Left renal pelvis (tissue), 4 donors: ENCODE data around the gene MVB12A. TPM values are rescaled to one million over a fixed set of nuclear protein-coding genes. Genes with fewer than 3 reads are reported as not detected.

Experiments
- DNase-seq, 4 donors: peaks; one replicate each; pipeline ENCODE4 v3.0.0-alpha.2; 2013; ENCODE audit warnings: low read depth in 4 of 4, low spot score in 3 of 4
- polyA plus RNA-seq, 4 donors: library from polyadenylated mRNA; unstranded; fragments of 120-200 nt; gene quantifications; one replicate each; pipeline ENCODE4 v1.2.1, GENCODE V29; 2013; ENCODE audit not compliant: insufficient read length in 4 of 4

The MVB12A gene
- polyA plus RNA-seq, 4 donors: 45.3 to 88.9 (median 51.3) TPM

DNA sequence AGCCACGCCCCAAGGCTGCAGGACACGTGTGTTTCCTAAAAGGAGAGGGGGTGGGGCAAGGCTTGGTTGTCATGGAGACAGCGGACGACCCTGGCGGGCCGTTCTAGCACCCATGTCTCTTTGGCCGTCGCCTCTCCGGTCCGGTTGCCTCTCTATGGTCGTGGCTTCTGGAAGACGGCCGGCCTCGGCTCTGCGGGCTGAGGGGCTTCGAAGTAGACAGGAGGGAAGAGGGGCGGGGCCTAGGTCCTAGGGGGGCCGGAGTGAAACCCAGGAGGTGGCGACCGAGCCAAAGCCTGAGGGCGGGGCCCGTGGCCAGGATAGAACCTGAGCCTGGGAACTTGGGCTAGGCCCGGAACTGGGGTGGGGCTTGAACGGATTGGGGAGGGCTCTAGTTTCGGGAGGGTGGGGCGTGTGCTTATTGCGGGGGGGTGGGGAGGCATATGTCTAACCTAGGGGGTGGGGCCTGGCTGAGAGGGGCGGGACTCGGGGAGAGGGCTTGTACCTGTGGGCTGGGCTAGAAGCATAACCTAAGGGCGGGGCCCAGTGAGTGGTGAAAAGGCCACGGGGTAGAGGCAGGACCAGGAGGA lies 49.7 kb downstream of the MVB12A start:
- peak; percentile 76 to 96 (median 82) for DNase-seq

DNA sequence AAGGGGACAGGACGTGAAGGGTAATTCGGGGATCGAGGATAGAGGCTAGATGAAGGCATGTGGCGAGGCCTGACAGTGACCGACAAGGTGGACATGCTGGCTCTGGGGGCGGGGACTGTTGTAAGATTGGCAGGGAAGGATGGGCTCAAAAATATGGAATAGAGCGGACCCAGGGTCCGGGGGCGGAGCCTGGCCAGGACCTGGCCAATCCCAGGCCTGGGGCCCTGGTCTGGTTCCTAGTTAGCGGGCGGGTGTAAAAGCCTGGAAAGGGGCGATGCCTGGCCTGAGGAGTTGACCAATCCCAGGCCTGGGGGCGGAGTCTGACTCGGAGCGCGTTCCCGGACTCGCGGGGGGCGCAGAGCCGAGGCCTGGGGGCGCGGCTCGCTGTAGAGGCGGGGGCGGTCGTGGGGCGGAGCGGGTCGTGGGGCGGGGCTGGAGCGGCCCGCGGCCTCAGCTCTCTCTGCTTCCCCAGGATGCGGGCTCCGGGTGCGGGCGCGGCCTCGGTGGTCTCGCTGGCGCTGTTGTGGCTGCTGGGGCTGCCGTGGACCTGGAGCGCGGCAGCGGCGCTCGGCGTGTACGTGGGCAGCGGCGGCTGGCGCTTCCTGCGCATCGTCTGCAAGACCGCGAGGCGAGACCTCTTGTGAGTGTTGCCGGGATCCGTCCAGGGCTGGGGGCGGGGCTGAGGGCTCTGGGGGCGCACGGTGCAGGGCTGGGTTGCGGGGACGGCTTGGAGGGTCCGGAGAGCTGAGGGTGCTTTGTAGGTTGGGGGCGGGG lies 50.4 kb downstream of the MVB12A start, which contains the start of gene SLC27A1:
Gene SLC27A1 (plus strand): TSS at position 457 of the 774 bp plus-strand sequence. CDS start 17 bp downstream, at position 474.
- peak; percentile 96 to 98 (median 96) for DNase-seq

DNA sequence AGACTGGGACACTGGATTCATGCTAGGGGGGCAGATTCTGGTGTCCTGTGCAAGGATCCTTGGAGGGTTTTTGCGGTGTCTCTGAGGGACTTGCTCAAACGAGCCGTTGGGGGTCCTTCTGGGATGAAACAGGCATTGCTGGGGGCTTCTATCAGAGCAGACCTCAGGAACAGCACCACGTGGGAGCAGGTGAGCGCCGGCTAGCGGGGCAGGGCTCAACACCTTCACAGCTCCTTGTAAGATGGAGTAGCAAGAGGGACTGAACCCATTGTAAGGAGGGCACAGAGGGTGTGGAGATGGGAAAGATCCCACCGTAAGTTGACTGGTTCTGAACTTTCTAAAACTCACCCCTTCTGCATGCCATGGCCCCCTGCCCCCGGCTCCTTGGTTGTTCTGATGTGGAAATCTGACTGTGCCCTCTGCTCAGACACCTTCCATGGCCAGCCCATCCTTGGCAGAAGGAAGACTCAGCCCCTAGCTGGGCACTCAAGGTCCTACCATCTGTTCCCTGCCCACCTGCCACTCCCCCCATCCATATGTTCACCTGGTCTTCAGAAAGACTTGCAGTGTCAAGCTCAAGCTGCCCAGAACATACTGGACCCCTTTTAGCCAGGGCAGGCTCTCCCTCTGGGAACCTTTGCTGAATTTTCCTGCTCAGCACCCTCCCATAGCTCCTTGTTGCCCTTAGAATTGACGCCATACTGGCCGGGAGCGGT lies 51.7 kb downstream of the MVB12A start:
- no peak for DNase-seq

DNA sequence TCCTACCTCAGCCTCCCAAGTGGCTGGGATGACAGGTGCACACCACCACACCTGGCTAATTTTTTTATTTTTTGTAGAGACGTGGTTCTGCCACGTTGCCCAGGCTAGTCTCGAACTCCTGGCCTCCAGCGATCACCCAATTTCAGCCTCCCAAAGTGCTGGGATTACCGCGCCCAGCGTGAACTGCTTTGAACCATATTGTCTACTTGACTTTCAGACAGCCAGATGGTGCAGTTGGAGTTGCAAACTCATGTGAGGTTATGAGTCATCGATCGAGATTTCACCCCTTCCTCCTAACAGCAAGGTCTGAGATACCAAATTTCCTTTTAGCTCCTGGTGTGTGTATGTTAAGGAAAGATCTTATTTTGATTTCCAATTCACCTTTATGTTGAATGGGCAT lies 53.2 kb downstream of the MVB12A start:
- DNase-seq: no peak

Other genes starting within 250 kb of the MVB12A start
- 10 to 100 TPM; 23.3 to 34.8 (median 24.4) TPM for gene USE1, start 204.7 kb upstream of the MVB12A start, polyA plus RNA-seq
- gene OCEL1, start 193.8 kb upstream of the MVB12A start, polyA plus RNA-seq: 10 to 100 TPM; 13.2 to 23.2 (median 18.6) TPM
- 10 to 100 TPM; 23.7 to 60.1 (median 32.9) TPM for gene NR2F6, start 174.1 kb upstream of the MVB12A start, polyA plus RNA-seq
- 1 to 10 TPM; 3.1 to 9.0 (median 5.6) TPM for gene USHBP1, start 155.3 kb upstream of the MVB12A start, polyA plus RNA-seq
- gene BABAM1, start 152.6 kb upstream of the MVB12A start, polyA plus RNA-seq: 100 to 1,000 TPM in 3 of 4 donors, 10 to 100 TPM in 1; 87.4 to 121 (median 108) TPM
- 1 to 10 TPM in 2 of 4 donors, under 1 TPM in 2; 0.76 to 1.6 (median 1.2) TPM for gene ANKLE1, start 138.1 kb upstream of the MVB12A start, polyA plus RNA-seq
- gene ABHD8, start 116.6 kb upstream of the MVB12A start, polyA plus RNA-seq: 10 to 100 TPM in 2 of 4 donors, 1 to 10 TPM in 2; 7.8 to 13.5 (median 10.3) TPM
- gene MRPL34, start 114.2 kb upstream of the MVB12A start, polyA plus RNA-seq: 10 to 100 TPM; 33.6 to 61.0 (median 48.6) TPM
- 10 to 100 TPM; 30.1 to 43.6 (median 36.5) TPM for gene DDA1, start 110.5 kb upstream of the MVB12A start, polyA plus RNA-seq
- gene ANO8, start 85.2 kb upstream of the MVB12A start, polyA plus RNA-seq: 10 to 100 TPM in 3 of 4 donors, 1 to 10 TPM in 1; 7.5 to 19.8 (median 13.6) TPM
- gene GTPBP3, start 82.5 kb upstream of the MVB12A start, polyA plus RNA-seq: 10 to 100 TPM; 12.2 to 32.5 (median 19.4) TPM
- gene PLVAP, start 42.7 kb upstream of the MVB12A start, polyA plus RNA-seq: 100 to 1,000 TPM in 3 of 4 donors, 10 to 100 TPM in 1; 75.0 to 188 (median 171) TPM
- 1 to 10 TPM in 3 of 4 donors, under 1 TPM in 1; 0.57 to 5.4 (median 1.5) TPM for gene CCDC194, start 25.9 kb upstream of the MVB12A start, polyA plus RNA-seq
- gene BST2, start 14.4 kb upstream of the MVB12A start, polyA plus RNA-seq: 100 to 1,000 TPM in 3 of 4 donors, 10 to 100 TPM in 1; 58.8 to 143 (median 105) TPM
- 1 to 10 TPM; 2.0 to 5.9 (median 3.2) TPM for gene TMEM221, start 28.6 kb downstream of the MVB12A start, polyA plus RNA-seq
- gene NXNL1, start 40.9 kb downstream of the MVB12A start, polyA plus RNA-seq: under 1 TPM in 2 of 4 donors, not detected in 2; 0.26 to 0.43 TPM
- gene SLC27A1, start 50.5 kb downstream of the MVB12A start, polyA plus RNA-seq: 10 to 100 TPM; 11.0 to 22.6 (median 14.5) TPM
- gene PGLS, start 91.6 kb downstream of the MVB12A start, polyA plus RNA-seq: 10 to 100 TPM; 53.5 to 84.6 (median 58.2) TPM
- gene COLGALT1, start 135.6 kb downstream of the MVB12A start, polyA plus RNA-seq: 10 to 100 TPM; 45.1 to 74.7 (median 52.8) TPM